Hematopoietic multipotent progenitor cell treated with erythropoietin and hydrocortisone succinate and interleukin-3 and kit ligand, for 6 days (in vitro differentiated cells): ENCODE results near the gene POFUT2.
A peak's percentile ranks its signal among the peaks of the same experiment; 100 is the strongest.

Experiments used
- DNase-seq: peaks from one replicate; pipeline ENCODE4 v3.0.0-alpha.2; 2015

Gene POFUT2

GRCh38 chr21:45295576-45296365 is 8.1 kb upstream of the POFUT2 start:
- DNase-seq, result no peak

- no peak for DNase-seq
Measured at GRCh38 chr21:45294509-45295291, 7.0 kb upstream of the POFUT2 start.

- DNase-seq, result no peak
Measured at GRCh38 chr21:45293726-45294401, 6.2 kb upstream of the POFUT2 start.

GRCh38 chr21:45293220-45293725 is 5.6 kb upstream of the POFUT2 start:
- no peak for DNase-seq

GRCh38 chr21:45292399-45293219 is 4.9 kb upstream of the POFUT2 start:
- DNase-seq, result peak; percentile 91

- no peak for DNase-seq
Measured at GRCh38 chr21:45291613-45292398, 4.1 kb upstream of the POFUT2 start.

- DNase-seq, result no peak
Measured at GRCh38 chr21:45290948-45291612, 3.4 kb upstream of the POFUT2 start.

- DNase-seq, result peak; percentile 58
Measured at GRCh38 chr21:45289655-45290515, 2.2 kb upstream of the POFUT2 start.

GRCh38 chr21:45289134-45289533 is 1.4 kb upstream of the POFUT2 start:
- DNase-seq, result no peak

GRCh38 chr21:45288441-45288841 is 746 bp upstream of the POFUT2 start:
- DNase-seq, result no peak

- DNase-seq, result no peak
Measured at GRCh38 chr21:45286671-45287437, 841 bp downstream of the POFUT2 start.

GRCh38 chr21:45285266-45285931 is 2.3 kb downstream of the POFUT2 start:
- no peak for DNase-seq

GRCh38 chr21:45284456-45284741 is 3.3 kb downstream of the POFUT2 start:
- DNase-seq, result no peak

- DNase-seq, result no peak
Measured at GRCh38 chr21:45283611-45284455, 3.9 kb downstream of the POFUT2 start.

- DNase-seq, result no peak
Measured at GRCh38 chr21:45283035-45283610, 4.6 kb downstream of the POFUT2 start.

- DNase-seq, result no peak
Measured at GRCh38 chr21:45282283-45283034, 5.2 kb downstream of the POFUT2 start.
